Neuronal stem cell (in vitro differentiated cells): Measurements from ENCODE around the gene POC1B.

Experiments used
- DNase-seq: peaks from one replicate; pipeline ENCODE4 v3.0.0-alpha.2; 2013; ENCODE audit warnings: low spot score
- H2AFZ ChIP-seq: one replicate; pipeline ENCODE4 v1.6.1; 2013; ENCODE audit warnings: mild to moderate bottlenecking, low read length, inconsistent platforms
- H2AK5ac ChIP-seq: 2 replicates; pipeline ENCODE4 v1.6.1; 2013; ENCODE audit warnings: low read depth, mild to moderate bottlenecking, inconsistent platforms, low read length, moderate library complexity, mixed read lengths
- H2BK120ac ChIP-seq: 2 replicates; pipeline ENCODE4 v1.6.1; 2013; ENCODE audit warnings: low read depth, mild to moderate bottlenecking, inconsistent platforms, low read length, moderate library complexity, mixed read lengths
- H2BK12ac ChIP-seq: one replicate; pipeline ENCODE4 v1.6.1; 2013; ENCODE audit warnings: low read length, inconsistent platforms
- H2BK15ac ChIP-seq: 2 replicates; pipeline ENCODE4 v1.6.1; 2013; ENCODE audit warnings: mild to moderate bottlenecking, low read length, inconsistent platforms, mixed read lengths
- H2BK5ac ChIP-seq: one replicate; pipeline ENCODE4 v1.6.1; 2013; ENCODE audit warnings: inconsistent platforms, mild to moderate bottlenecking, low read length, moderate library complexity
- H3K14ac ChIP-seq: one replicate; pipeline ENCODE4 v1.6.1; 2013; ENCODE audit warnings: low read length, inconsistent platforms
- H3K18ac ChIP-seq: 2 replicates; pipeline ENCODE4 v1.6.1; 2013; ENCODE audit warnings: low read length, inconsistent platforms
- H3K23ac ChIP-seq: 2 replicates; pipeline ENCODE4 v1.6.1; 2013; ENCODE audit warnings: low read depth, mild to moderate bottlenecking, mixed read lengths, low read length, inconsistent platforms; ENCODE audit not compliant: poor library complexity
- H3K27ac ChIP-seq: replicated peaks from 3 replicates; pipeline ENCODE4 v1.5.1; 2013; ENCODE audit warnings: low read length, inconsistent platforms
- H3K27me3 ChIP-seq, 3 experiments: 2 replicates each; pipeline ENCODE4 v1.6.1; 2013; ENCODE audit warnings: low read length in 3 of 3, mild to moderate bottlenecking in 2 of 3, inconsistent platforms in 1 of 3, low read depth in 1 of 3, mixed read lengths in 1 of 3, moderate library complexity in 1 of 3; ENCODE audit not compliant: control insufficient read depth in 3 of 3, insufficient read depth in 3 of 3
- H3K36me3 ChIP-seq, 2 donors: replicated peaks in 1 of 2; 2 replicates each; pipeline ENCODE4 v1.6.1; 2013; ENCODE audit warnings: low read length in 2 of 2; ENCODE audit not compliant: control insufficient read depth in 2 of 2, insufficient read depth in 2 of 2
- H3K4ac ChIP-seq: 2 replicates; pipeline ENCODE4 v1.6.1; 2013; ENCODE audit warnings: inconsistent platforms, mild to moderate bottlenecking, low read length, moderate library complexity
- H3K4me1 ChIP-seq, 2 donors: 1 replicate in 1 of 2; 2 replicates in 1 of 2; pipeline ENCODE4 v1.6.1; 2013; ENCODE audit warnings: low read length in 2 of 2, low read depth in 1 of 2; ENCODE audit not compliant: control insufficient read depth in 2 of 2, insufficient read depth in 1 of 2
- H3K4me2 ChIP-seq: one replicate; pipeline ENCODE4 v1.6.1; 2013; ENCODE audit warnings: mild to moderate bottlenecking, low read length, inconsistent platforms; ENCODE audit not compliant: insufficient read depth, poor library complexity, severe bottlenecking
- H3K4me3 ChIP-seq, 2 donors: 2 replicates each; pipeline ENCODE4 v1.5.1; 2013; ENCODE audit warnings: low read length in 2 of 2, mild to moderate bottlenecking in 2 of 2, inconsistent platforms in 1 of 2, moderate library complexity in 1 of 2
- H3K79me1 ChIP-seq: one replicate; pipeline ENCODE4 v1.6.1; 2013; ENCODE audit warnings: low read depth, mild to moderate bottlenecking, inconsistent platforms, low read length, moderate library complexity
- H3K9ac ChIP-seq: one replicate; pipeline ENCODE4 v1.6.1; 2013; ENCODE audit warnings: mild to moderate bottlenecking, low read depth, low read length, inconsistent platforms; ENCODE audit not compliant: poor library complexity
- H3K9me3 ChIP-seq, 2 donors: replicated peaks in 1 of 2; 2 replicates each; pipeline versions ENCODE3 to v1.6.1; 2013; ENCODE audit warnings: low read length in 2 of 2, mild to moderate bottlenecking in 2 of 2, inconsistent platforms in 1 of 2, low read depth in 1 of 2, mixed read lengths in 1 of 2, moderate library complexity in 1 of 2; ENCODE audit not compliant: control insufficient read depth in 2 of 2, insufficient read depth in 1 of 2
- H4K8ac ChIP-seq: one replicate; pipeline ENCODE4 v1.6.1; 2013; ENCODE audit warnings: low read depth, mild to moderate bottlenecking, inconsistent platforms, low read length, moderate library complexity
- H4K91ac ChIP-seq: one replicate; pipeline ENCODE4 v1.6.1; 2013; ENCODE audit warnings: low read length, low read depth, mild to moderate bottlenecking, inconsistent platforms; ENCODE audit not compliant: poor library complexity
- WGBS, 2 donors: extraction: QIAGEN DNeasy Blood & Tissue Kit; methylation state at CpG; one replicate each; pipeline ENCODE4 v1.1.7; 2013; ENCODE audit warnings: missing lambda C conversion rate in 2 of 2, mixed read lengths in 1 of 2; ENCODE audit not compliant: insufficient read length in 2 of 2, insufficient replicate concordance in 1 of 2; ENCODE audit errors: extremely low coverage in 2 of 2; 5-methylcytosine and 5-hydroxymethylcytosine counted together

POC1B gene

GRCh38 chr12:89529738-89530137 is 3.9 kb upstream of the POC1B start:
- no peak overlapping the region for H2BK120ac ChIP-seq

GRCh38 chr12:89528434-89528833 is 2.6 kb upstream of the POC1B start:
- Histone ChIP-seq H2BK5ac (no peak overlapping the region), H3K36me3 (peaks cover 0 to 7% of the 10 kb centered on the region in 2 donors), H3K23ac (no peak overlapping the region), H2BK15ac (no peak overlapping the region), H3K79me1 (peaks cover 3% of the 10 kb centered on the region), H3K14ac (no peak overlapping the region), H3K4ac (no peak overlapping the region), H2AK5ac (no peak overlapping the region), H3K18ac (no peak overlapping the region), H4K8ac (no peak overlapping the region), H3K4me1 (peaks cover 0 to 5% of the 10 kb centered on the region in 2 donors), H2BK12ac (no peak overlapping the region), H3K9ac (no peak overlapping the region), H3K9me3 (no peaks in the 10 kb centered on the region), H2AFZ (no peak overlapping the region), H2BK120ac (no peak overlapping the region), H3K27me3 (no peaks in the 10 kb centered on the region), H3K4me3 (no peak overlapping the region), H3K27ac (no peak overlapping the region), H4K91ac (no peak overlapping the region), H3K4me2 (no peak overlapping the region)
- no peak for DNase-seq
- no CpG with 5 or more reads among the region's 4 CpGs for WGBS, 2 donors

More at GRCh38 chr12:89529738-89530137, 3.9 kb upstream of the POC1B start:
- H3K27me3 ChIP-seq = no peaks in the 10 kb centered on the region
- H3K79me1 ChIP-seq = peaks cover 3% of the 10 kb centered on the region
- H3K4me3 ChIP-seq = no peak overlapping the region
- no peak overlapping the region for H3K4ac ChIP-seq
- H3K14ac ChIP-seq = no peak overlapping the region
- peaks cover 0 to 1% of the 10 kb centered on the region in 2 donors for H3K9me3 ChIP-seq
- no peak overlapping the region for H3K27ac ChIP-seq
- peak; percentile 32 for DNase-seq
- H3K18ac ChIP-seq = no peak overlapping the region
- no peak overlapping the region for H2BK5ac ChIP-seq
- no CpG with 5 or more reads among the region's 1 CpG for WGBS, 2 donors
- no peaks in the 10 kb centered on the region for H3K4me1 ChIP-seq
- no peak overlapping the region for H3K4me2 ChIP-seq
- H2AFZ ChIP-seq = no peak overlapping the region
- H3K23ac ChIP-seq = no peak overlapping the region
- no peak overlapping the region for H4K8ac ChIP-seq
- no peak overlapping the region for H4K91ac ChIP-seq
- no peak overlapping the region for H2AK5ac ChIP-seq
- no peaks in the 10 kb centered on the region for H3K36me3 ChIP-seq
- H2BK12ac ChIP-seq = no peak overlapping the region
- H2BK15ac ChIP-seq = no peak overlapping the region
- no peak overlapping the region for H3K9ac ChIP-seq

- Histone ChIP-seq H2AFZ (peak overlapping the region; percentile 99), H2BK5ac (peak overlapping the region; percentile 72), H3K14ac (no peak overlapping the region), H4K8ac (no peak overlapping the region), H3K23ac (peak overlapping the region; percentile 87), H2BK12ac (no peak overlapping the region), H3K36me3 (peaks cover 0 to 29% of the 10 kb centered on the region in 2 donors), H3K4ac (peak overlapping the region; percentile 28), H3K4me2 (peak overlapping the region; percentile 94), H3K9me3 (no peaks in the 10 kb centered on the region), H3K4me1 (peaks cover 0 to 5% of the 10 kb centered on the region in 2 donors), H3K27ac (peak overlapping the region; percentile 95), H3K27me3 (no peaks in the 10 kb centered on the region), H3K9ac (peak overlapping the region; percentile 90), H2BK15ac (peak overlapping the region; percentile 32), H4K91ac (no peak overlapping the region), H2AK5ac (no peak overlapping the region), H3K4me3 (peak overlapping the region; percentile 78 to 91), H3K18ac (peak overlapping the region; percentile 74), H2BK120ac (peak overlapping the region; percentile 69), H3K79me1 (peaks cover 3% of the 10 kb centered on the region)
- WGBS, 2 donors = no CpG with 5 or more reads among the region's 53 CpGs
- no peak for DNase-seq
These were observed 483 bp downstream of the POC1B start for GRCh38 chr12:89525305-89525823.

DNA sequence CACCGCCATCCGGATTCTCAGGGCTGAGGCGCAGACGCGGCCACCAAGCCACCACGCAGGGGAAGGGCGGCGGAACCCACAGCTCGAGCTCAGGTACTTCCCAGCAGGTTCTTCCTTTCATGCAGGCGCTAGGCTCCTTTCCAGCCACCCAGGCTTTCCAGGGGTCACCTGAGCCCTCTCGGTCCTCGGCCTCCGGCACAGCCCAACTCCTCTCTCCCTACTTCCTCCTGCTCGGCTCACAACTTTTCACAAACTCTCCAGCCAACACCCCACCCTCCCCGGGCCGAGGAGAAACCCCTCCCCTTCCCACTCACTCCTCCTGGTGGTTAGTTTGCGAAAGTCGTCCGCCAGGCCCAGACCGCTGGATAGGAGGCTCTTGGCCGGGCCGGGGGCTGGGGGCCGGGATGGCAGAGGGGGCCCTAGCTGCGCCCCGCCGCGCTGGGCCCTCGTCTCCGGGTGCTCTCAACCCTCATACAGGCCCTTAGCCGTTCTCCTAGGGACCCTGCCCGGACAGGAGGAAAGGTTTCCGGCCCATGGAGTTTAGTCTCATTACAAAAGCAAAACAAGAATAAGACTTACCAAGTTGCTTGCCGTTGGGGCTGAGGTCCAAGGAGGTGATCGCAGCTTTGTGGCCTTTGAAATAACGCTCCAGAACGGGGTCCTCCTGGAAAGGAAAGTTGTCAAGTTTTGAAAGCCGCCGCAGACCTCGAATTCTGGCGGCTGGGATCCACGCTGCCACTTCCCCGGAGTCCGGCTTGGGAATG is 1.1 kb downstream of the POC1B start, which contains the start of gene GALNT4:
Gene GALNT4, minus strand, starts transcription at position 256 of the 764 bp plus-strand sequence. Its CDS starts 247 bp downstream, at position 9.
- peak within 1 kb of the TSS; percentile 90 for H3K9ac ChIP-seq
- H3K18ac ChIP-seq = peak within 1 kb of the TSS; percentile 94
- peak within 1 kb of the TSS; percentile 87 for H3K23ac ChIP-seq
- no peak within 1 kb of the TSS for H2AK5ac ChIP-seq
- peak within 1 kb of the TSS; percentile 74 for H2BK120ac ChIP-seq
- no peak within 1 kb of the TSS for H3K14ac ChIP-seq
- peaks cover 3% of the 10 kb centered on the region for H3K79me1 ChIP-seq
- no peak within 1 kb of the TSS for H4K8ac ChIP-seq
- no CpG with 5 or more reads among the region's 43 CpGs for WGBS, 2 donors
- peak within 1 kb of the TSS; percentile 28 for H3K4ac ChIP-seq
- peak within 1 kb of the TSS; percentile 78 to 91 for H3K4me3 ChIP-seq
- H4K91ac ChIP-seq = no peak within 1 kb of the TSS
- H2BK12ac ChIP-seq = no peak within 1 kb of the TSS
- DNase-seq = peak; percentile 78
- H3K27me3 ChIP-seq = no peaks in the 10 kb centered on the region
- no peaks in the 10 kb centered on the region for H3K9me3 ChIP-seq
- H3K27ac ChIP-seq = peak within 1 kb of the TSS; percentile 95
- peaks cover 0 to 29% of the 10 kb centered on the region in 2 donors for H3K36me3 ChIP-seq
- H3K4me1 ChIP-seq = peaks cover 0 to 5% of the 10 kb centered on the region in 2 donors
- peak within 1 kb of the TSS; percentile 72 for H2BK5ac ChIP-seq
- H3K4me2 ChIP-seq = peak within 1 kb of the TSS; percentile 94
- H2BK15ac ChIP-seq = peak within 1 kb of the TSS; percentile 32
- peak within 1 kb of the TSS; percentile 99 for H2AFZ ChIP-seq
